CD4-positive, alpha-beta T cell treated with Interferon gamma for 1 hour (primary cell): ENCODE measurements around the gene TASP1.
"Not testable (repeated sequence)": the region's sequence is repeated elsewhere in the genome, so short reads cannot be mapped to it uniquely, and the experiment has no call there.

Source experiments
- DNase-seq: peaks from one replicate; pipeline ENCODE4 v3.0.0-alpha.2; 2020

TASP1 gene

GRCh38 chr20:13648291-13649228 lies 9.8 kb upstream of the TASP1 start:
- DNase-seq = no peak

DNA sequence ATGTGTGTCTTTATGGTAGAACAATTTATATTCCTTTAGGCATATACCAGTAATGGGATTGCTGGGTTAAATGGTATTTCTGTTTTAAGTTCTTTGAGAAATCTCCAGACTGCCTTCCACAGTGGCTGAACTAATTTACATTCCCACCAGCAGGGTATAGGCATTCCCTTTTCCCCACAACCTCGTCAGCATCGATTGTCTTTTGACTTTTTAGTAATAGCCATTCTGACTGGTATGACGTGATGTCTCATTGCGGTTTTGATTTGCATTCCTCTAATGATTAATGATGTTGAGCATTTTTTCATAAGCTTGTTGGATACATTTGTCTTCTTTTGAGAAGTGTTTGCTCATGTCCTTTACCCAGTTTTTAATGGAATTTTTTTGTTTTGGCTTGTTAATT lies 5.3 kb upstream of the TASP1 start:
- no peak for DNase-seq

DNA sequence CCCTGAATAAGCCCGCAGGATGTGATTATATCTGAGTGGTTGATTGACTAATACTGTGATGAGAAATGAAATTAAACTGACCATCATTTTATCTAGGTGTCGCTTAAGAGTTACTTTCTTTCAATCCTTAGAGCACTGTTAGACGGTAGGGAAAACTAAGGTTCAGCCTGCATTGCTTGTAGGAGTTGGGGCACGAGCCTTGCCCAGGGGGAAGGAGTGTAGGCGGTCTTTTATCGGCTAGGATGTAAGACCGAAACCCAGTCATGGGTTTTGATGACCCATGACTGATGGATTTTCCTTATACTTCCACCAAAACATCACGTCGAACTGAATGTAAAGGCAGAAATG lies 392 bp upstream of the TASP1 start:
- DNase-seq = no peak

DNA sequence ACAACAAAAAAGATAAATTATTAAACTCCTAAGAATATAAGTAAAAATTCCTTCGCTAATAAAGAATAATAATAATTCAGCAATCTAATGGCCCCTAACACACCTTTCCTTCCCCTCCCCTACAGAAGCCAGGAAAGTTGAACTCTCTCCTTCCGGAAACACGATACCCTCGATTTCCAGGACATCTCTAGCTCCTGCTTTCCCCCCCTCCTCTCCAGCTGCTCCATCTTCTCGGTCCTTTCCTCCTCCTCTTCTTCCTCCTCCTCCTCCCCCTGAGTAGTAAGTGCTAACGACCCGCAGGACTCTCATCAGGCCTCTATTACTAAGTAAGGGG lies 603 bp downstream of the TASP1 start:
- DNase-seq = no peak

- DNase-seq = no peak
Observed at GRCh38 chr20:13632431-13632830, 6.3 kb downstream of the TASP1 start.

DNA sequence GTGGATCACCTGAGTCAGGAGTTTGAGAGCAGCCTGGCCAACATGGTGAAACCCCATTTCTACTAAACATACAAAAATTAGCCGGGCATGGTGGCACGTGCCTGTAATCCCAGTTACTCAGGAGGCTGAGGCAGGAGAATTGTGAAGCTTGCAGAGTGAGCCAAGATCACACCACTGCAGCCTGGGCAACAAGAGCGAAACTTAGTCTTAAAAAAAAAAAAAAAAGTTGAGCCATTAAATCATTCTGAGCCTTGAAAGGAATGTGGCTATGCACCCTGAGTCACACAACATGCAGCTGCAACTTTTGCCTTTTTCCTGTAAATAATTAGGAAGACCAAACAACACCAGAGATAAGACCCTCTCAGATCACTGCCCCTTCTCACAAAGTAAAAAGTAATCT lies 11.2 kb downstream of the TASP1 start:
- DNase-seq = not testable (repeated sequence)

DNA sequence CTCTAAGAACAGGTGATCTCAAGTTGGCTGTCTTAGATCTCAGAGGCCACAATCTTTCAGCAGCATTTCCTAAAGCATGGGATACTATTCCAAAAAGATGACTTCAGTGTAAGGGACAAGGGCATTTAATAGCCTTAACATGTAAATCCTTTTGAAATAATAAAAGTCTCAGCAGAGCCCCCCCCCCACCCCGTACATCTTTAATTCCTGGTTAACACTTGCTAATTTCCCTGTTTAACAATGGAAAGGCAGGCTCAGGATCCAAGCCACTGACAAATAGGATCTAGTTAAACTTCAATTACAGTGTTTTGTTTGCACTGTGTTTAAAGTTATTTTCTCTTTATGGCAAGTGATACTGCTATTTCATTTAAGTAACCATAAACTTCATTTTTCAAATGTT lies 12.0 kb downstream of the TASP1 start:
- DNase-seq = no peak

GRCh38 chr20:13625304-13625979 lies 13.3 kb downstream of the TASP1 start:
- DNase-seq = no peak

GRCh38 chr20:13619415-13619814 lies 19.3 kb downstream of the TASP1 start:
- not testable (repeated sequence) for DNase-seq

DNA sequence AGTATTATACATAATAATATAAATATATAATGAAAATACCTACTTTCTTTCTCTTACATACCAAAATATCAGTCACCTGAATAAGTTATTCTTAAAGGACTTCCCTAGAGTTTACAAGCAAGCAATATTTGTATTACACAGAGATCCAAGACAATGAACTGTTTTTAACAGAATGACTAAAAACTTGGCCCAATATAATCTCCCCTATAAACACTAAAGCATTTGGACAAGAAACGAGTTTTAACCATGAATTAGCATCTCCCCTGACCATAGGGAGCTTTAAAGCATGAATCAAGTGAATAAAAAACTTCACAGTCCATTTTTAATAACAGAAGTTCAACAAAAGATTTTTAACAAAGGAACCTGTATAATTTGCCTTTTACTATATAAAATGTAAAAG lies 20.3 kb downstream of the TASP1 start:
- not testable (repeated sequence) for DNase-seq

DNA sequence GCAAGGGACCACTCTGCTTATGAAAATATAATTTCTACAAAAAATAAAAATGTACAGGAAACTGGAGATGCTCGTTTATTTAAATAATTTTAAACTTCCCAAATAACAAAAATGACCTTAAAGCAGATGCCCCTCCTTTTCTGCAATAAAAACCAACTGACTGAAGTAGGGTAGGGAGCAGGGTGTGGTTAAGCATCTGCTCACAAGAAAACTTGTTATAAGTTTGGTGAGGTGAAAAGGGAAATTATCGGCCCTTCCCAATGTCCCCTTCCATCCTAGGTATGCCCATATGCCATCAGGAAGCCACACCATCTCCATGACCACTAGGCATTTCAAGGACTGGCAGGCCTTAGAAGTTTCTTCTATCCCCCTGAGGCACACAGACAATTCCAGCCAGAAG lies 21.1 kb downstream of the TASP1 start:
- not testable (repeated sequence) for DNase-seq

DNA sequence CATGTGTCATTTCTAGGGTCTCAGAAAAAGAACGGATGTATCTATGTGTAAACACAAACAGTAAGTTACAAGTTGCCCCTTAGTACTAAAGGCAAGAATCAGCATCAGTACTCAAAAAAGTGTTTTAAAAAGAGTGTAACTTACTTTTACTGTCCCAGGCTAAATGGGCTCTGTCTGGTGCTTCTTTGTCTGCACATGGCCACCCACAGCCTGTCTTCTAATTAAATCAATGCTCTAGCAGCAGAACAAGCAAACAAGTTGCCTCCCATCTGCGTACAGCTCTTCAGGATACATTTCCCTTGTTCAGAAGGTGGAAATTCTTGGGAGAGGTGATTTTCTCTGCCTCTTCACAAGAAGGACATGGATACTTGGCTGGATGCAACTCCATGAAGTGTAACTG lies 22.0 kb downstream of the TASP1 start:
- not testable (repeated sequence) for DNase-seq

GRCh38 chr20:13613917-13614316 lies 24.8 kb downstream of the TASP1 start:
- no peak for DNase-seq

DNA sequence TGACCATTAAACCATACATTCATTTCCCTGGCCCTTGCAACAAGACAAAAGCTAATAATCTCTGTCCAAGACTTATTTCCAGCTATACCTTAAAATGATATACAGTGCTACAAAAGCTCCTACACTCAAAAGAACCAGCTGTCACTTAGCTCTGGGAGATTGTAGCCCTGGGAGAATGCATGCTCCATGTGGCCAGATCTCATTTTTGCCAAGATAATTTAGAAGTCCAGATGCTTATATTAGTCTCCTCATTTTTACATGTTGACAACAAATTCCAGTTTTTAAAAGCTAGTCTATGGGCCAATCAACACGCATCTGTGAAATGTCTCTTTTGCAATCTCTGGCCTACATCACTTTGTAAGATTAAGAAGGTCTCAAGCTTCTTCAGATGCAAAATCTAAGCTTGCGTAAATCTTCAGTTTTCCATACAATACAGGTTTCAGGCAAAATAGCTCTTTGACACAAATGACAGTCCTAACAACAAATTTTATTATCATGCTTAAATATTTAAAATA lies 27.1 kb downstream of the TASP1 start:
- no peak for DNase-seq

- no peak for DNase-seq
Observed at GRCh38 chr20:13610184-13610583, 28.5 kb downstream of the TASP1 start.

- no peak for DNase-seq
Observed at GRCh38 chr20:13608066-13608465, 30.7 kb downstream of the TASP1 start.

DNA sequence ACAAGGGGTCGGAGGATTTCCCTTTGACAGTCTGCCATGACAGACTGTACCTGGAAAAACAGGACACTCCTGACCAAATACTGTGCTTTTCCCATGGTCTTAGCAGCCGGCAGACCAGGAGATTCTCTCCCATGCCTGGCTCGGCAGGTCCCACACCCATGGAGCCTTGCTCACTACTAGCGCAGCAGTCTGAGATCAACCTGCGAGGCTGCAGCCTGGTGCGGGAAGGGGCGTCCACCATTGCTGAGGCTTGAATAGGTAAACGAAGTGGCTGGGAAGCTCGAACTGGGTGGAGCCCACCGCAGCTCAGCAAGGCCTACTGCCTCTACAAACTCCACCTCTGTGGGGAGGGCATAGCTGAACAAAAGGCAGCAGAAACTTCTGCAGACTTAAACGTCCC lies 45.3 kb downstream of the TASP1 start:
- DNase-seq = not testable (repeated sequence)

DNA sequence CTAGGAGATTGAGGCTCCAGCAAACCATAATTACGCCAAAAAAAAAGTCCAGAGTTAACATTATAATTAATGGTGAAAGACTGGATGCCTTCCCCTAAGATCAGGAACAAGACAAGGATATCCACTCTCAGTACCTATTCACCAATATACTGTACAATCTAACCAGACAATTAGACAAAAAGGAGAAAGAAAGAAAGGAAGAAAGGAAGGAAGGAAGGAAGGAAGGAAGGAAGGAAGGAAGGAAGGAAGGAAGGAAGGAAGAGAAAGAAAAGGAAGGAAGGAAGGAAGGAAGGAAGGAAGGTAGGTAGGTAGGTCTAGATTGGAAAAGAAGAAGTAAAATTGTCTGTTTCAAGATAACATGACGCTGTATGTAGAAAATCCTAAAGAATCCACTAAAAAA lies 50.7 kb downstream of the TASP1 start:
- no peak for DNase-seq

- DNase-seq = no peak
Observed at GRCh38 chr20:13587370-13587769, 51.4 kb downstream of the TASP1 start.

GRCh38 chr20:13586133-13586532 lies 52.6 kb downstream of the TASP1 start:
- no peak for DNase-seq

DNA sequence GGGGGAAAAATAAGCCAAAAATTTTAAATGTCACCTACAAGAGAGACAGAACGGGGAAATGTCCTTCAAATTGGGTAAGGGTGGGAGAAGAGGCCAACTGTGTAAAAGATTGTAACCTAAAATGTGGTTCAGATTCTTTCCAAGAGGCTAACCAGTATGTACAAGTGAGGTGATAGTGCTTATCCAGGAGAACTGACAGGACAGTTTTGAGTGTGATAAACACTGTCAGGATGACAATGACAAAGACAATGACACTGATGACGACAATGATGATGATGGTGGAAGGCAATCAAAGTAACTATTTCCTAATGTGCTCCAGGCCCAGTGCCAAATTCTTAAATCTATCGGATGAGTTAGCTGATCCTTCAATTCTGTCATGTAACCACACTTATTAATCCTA lies 57.3 kb downstream of the TASP1 start:
- no peak for DNase-seq

GRCh38 chr20:13580707-13581106 lies 58.0 kb downstream of the TASP1 start:
- no peak for DNase-seq

GRCh38 chr20:13574071-13574470 lies 64.7 kb downstream of the TASP1 start:
- no peak for DNase-seq

DNA sequence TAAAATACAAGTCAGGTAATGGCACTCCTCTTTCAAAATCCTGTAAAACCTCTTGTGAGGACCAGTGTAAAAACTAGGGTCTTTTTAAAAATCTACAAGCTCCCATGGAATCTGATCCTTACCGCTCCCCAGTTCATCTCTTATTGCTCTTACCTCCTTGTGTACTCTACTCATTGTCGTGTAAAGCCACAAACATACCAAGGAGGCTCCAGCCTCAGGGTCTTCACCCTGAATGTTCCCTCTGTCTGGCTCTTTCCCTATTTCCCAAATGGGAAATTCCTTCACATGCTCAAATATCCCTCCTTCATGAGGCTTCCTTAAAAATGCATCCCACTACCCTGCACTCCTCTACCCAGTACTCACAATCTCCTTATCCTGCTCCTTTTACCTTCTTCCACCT lies 67.1 kb downstream of the TASP1 start:
- no peak for DNase-seq
